Left lung (tissue), 10 donors: ENCODE measurements around the gene ZNRF2. TPM values are rescaled to one million over a fixed set of nuclear protein-coding genes. Genes with fewer than 3 reads are reported as not detected.

ENCODE experiments used
- ATAC-seq: fragments of 200-7000 bp; cut with Tn5 transposase; one replicate; pipeline ENCODE4 v1.9.1; 2020; ENCODE audit warnings: moderate library complexity
- DNase-seq, 4 donors: peaks; one replicate each; pipeline ENCODE4 v3.0.0-alpha.2; 2013 to 2020
- H3K27ac ChIP-seq, 2 donors: fragments of 200-600 bp; sonication (generic) in 1 of 2; one replicate each; pipeline versions ENCODE4 v1.5.0 to v1.8.0; 2020 to 2021
- H3K27me3 ChIP-seq, 2 donors: fragments of 200-600 bp; sonication (generic) in 1 of 2; one replicate each; pipeline versions ENCODE4 v1.5.0 to v1.8.0; 2020 to 2021
- H3K36me3 ChIP-seq, 2 donors: fragments of 200-600 bp; sonication (generic) in 1 of 2; one replicate each; pipeline versions ENCODE4 v1.5.0 to v1.8.0; 2020 to 2021
- H3K4me1 ChIP-seq, 2 donors: fragments of 200-600 bp; one replicate each; pipeline ENCODE4 v1.8.0; 2021
- H3K4me3 ChIP-seq, 2 donors: fragments of 200-600 bp; sonication (generic) in 1 of 2; one replicate each; pipeline versions ENCODE4 v1.5.0 to v1.8.0; 2020 to 2021; ENCODE audit warnings: mild to moderate bottlenecking in 1 of 2
- H3K9me3 ChIP-seq, 2 donors: fragments of 200-600 bp; sonication (generic) in 1 of 2; one replicate each; pipeline versions ENCODE4 v1.5.0 to v1.8.0; 2020 to 2021
- intact Hi-C, 2 donors: fragments of 100-400 bp; cut with DNase I; formaldehyde crosslinking; loops; one replicate each; pipeline versions ENCODE4 v1.11.2 to v1.14.2; 2022
- polyA plus RNA-seq, 6 donors: library from polyadenylated mRNA; unstranded; fragments of 120-200 nt; gene quantifications; one replicate each; pipeline ENCODE4 v1.2.1, GENCODE V29; 2013; ENCODE audit not compliant: insufficient read length in 6 of 6
- total RNA-seq, 2 donors: library from RNA; stranded (reverse); fragmentation: NEBNext Ultra II Directional; extraction: Animal tissue kit (Norgen Biotek cat#: 25700); gene quantifications; one replicate each; pipeline ENCODE4 v1.2.1, GENCODE V29; 2021
- TF ChIP-seq, protein P1 (sequence below), 2 donors: fragments of 200-600 bp; sonication (generic) in 1 of 2; IDR thresholded peaks; one replicate each; pipeline versions ENCODE4 v1.5.0 to v1.8.0; 2021; ENCODE audit warnings: antibody characterized with exemption in 2 of 2
- donor health status: DM: no; HTN: yes; CAD: no.
- donor health status: DM: no; HTN: no; CAD: no.

The ZNRF2 gene
- total and polyA plus RNA-seq, 8 donors = 10.9 to 19.5 (median 12.4) TPM

GRCh38 chr7:30344513-30344912 lies 60.1 kb downstream of the ZNRF2 start:
- H3K4me3 ChIP-seq = no peak overlapping the region
- no peak for ATAC-seq
- intact Hi-C loops = no loop called here

DNA sequence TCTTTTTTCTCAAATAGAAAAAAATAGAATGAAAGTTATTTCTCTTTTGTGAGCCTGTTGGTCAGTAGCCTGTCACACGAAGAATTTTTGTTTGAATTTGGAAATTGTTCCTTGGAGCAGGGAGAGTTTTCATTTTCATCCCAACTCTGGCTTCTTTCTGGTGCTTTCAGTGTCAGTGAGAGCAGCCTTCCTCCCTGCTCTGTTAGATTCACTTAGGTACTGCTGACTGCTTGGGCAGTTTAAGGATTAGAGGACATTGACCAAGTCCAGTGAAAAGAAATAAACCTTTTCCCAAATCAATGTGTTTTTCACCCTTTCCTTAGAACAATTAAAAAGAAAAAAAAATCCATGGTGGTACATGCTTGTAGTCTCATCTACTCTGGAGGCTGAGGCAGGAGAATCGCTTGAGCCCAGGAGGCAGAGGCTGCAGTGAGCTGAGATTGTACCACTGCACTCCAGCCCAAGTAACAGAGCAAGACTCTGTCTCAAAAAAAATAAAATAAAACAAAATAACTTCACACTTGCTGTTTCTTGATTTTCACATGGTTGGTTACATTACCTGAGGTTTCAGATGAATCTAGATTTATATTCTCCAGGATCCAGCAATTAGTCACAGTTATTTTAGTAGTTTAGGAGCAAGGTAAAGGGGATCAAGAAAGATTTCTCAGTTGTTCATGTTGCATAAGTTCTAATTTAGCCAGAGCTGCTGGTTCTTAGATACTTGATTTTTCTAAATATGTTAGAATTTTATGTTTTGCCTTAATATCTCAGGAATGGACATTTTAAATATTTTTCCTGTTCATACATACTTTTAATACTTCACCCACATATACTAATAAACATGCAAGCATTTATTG lies 63.1 kb downstream of the ZNRF2 start:
- intact Hi-C loops = no loop called here
- ATAC-seq (no peak), DNase-seq (no peak)
- Histone ChIP-seq H3K36me3 (no peaks in the 10 kb centered on the region), H3K4me3 (no peak overlapping the region), H3K27ac (peak overlapping the region; percentile 34 to 79), H3K27me3 (no peaks in the 10 kb centered on the region), H3K9me3 (no peaks in the 10 kb centered on the region), H3K4me1 (peaks cover 0 to 85% of the 10 kb centered on the region in 2 donors)
- TF ChIP-seq, protein P1, sequence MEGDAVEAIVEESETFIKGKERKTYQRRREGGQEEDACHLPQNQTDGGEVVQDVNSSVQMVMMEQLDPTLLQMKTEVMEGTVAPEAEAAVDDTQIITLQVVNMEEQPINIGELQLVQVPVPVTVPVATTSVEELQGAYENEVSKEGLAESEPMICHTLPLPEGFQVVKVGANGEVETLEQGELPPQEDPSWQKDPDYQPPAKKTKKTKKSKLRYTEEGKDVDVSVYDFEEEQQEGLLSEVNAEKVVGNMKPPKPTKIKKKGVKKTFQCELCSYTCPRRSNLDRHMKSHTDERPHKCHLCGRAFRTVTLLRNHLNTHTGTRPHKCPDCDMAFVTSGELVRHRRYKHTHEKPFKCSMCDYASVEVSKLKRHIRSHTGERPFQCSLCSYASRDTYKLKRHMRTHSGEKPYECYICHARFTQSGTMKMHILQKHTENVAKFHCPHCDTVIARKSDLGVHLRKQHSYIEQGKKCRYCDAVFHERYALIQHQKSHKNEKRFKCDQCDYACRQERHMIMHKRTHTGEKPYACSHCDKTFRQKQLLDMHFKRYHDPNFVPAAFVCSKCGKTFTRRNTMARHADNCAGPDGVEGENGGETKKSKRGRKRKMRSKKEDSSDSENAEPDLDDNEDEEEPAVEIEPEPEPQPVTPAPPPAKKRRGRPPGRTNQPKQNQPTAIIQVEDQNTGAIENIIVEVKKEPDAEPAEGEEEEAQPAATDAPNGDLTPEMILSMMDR (IDR thresholded peaks at IDR 0.05) = no peak

More at GRCh38 chr7:30344513-30344912, 60.1 kb downstream of the ZNRF2 start:
- TF ChIP-seq, protein P1 (IDR thresholded peaks at IDR 0.05) = no peak
- H3K36me3 ChIP-seq = no peaks in the 10 kb centered on the region
- peaks cover 0 to 57% of the 10 kb centered on the region in 2 donors for H3K4me1 ChIP-seq
- no peak for DNase-seq
- H3K27ac ChIP-seq = no peak overlapping the region
- no peaks in the 10 kb centered on the region for H3K27me3 ChIP-seq
- peaks cover 0 to 2% of the 10 kb centered on the region in 2 donors for H3K9me3 ChIP-seq

- Histone ChIP-seq H3K36me3 (no peaks in the 10 kb centered on the region), H3K9me3 (no peaks in the 10 kb centered on the region), H3K4me1 (peaks cover 0 to 85% of the 10 kb centered on the region in 2 donors), H3K4me3 (no peak overlapping the region), H3K27ac (peak overlapping the region; percentile 34 to 79), H3K27me3 (no peaks in the 10 kb centered on the region)
- intact Hi-C loops = no loop called here
- no peak for DNase-seq
- peak; percentile 86 for ATAC-seq
- TF ChIP-seq, protein P1 (IDR thresholded peaks at IDR 0.05) = no peak
Observed at GRCh38 chr7:30348083-30348560, 63.7 kb downstream of the ZNRF2 start.

DNA sequence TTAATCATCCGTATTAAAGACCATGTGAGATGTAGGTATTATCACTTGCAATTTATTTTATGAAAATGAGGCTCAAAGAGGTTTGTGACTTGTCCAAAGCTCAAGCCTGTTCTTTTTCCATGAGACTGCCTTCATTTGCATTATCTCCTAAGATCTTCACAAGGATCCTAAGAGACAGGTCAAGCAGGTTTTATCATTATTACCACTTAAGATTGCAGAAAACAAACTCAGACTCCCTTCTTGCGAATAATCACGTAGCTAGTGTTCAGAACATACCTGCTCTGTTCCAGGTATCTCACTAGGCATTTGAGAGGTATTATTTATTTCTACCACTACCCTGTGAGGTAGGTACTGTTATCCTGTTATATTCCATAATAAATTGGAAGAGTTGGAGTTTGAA lies 64.8 kb downstream of the ZNRF2 start:
- Histone ChIP-seq H3K36me3 (no peaks in the 10 kb centered on the region), H3K27me3 (no peaks in the 10 kb centered on the region), H3K9me3 (no peaks in the 10 kb centered on the region), H3K4me1 (peaks cover 0 to 74% of the 10 kb centered on the region in 2 donors), H3K27ac (peak overlapping the region in 1 of 2 donors; percentile 79), H3K4me3 (no peak overlapping the region)
- intact Hi-C loops = no loop called here
- ATAC-seq = no peak
- TF ChIP-seq, protein P1 (IDR thresholded peaks at IDR 0.05) = no peak
- no peak for DNase-seq

DNA sequence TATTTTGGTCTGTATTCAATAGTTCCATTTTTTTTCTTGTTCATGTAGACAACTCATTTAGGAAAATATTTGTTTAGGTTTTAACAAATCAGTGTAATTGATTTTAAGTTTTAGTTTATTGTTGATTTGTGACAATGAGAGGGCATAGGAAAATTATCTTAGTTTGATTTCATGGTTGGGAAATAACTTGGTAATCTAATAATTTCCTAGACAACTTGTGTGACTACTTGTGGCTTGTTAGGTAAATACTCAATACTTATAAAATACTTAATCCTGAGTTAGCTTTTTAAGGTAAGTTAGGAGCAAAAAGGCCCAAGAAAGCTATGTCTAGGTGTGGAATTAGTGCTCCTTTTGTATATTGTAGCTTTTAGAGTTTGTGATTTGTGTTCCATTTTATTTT lies 65.4 kb downstream of the ZNRF2 start:
- Histone ChIP-seq H3K27ac (no peak overlapping the region), H3K9me3 (no peaks in the 10 kb centered on the region), H3K27me3 (no peaks in the 10 kb centered on the region), H3K4me3 (no peak overlapping the region), H3K36me3 (no peaks in the 10 kb centered on the region), H3K4me1 (peaks cover 0 to 68% of the 10 kb centered on the region in 2 donors)
- no peak for DNase-seq
- TF ChIP-seq, protein P1 (IDR thresholded peaks at IDR 0.05) = no peak
- ATAC-seq = no peak
- intact Hi-C loops = no loop called here
